Neural cell (in vitro differentiated cells): ENCODE data around the gene SHOC1. TPM values are rescaled to one million over a fixed set of nuclear protein-coding genes. Genes with fewer than 3 reads are reported as not detected.

Experiments
- polyA plus RNA-seq: library from polyadenylated mRNA; depleted of rRNA; stranded (reverse); fragments of >200 nt; gene quantifications from 2 replicates; pipeline ENCODE4 v1.2.3, GENCODE V29; 2014
- small RNA-seq, 3 experiments: library from RNA; depleted of rRNA; stranded (forward); fragments of <200 nt; gene quantifications; one replicate each; pipeline ENCODE3, GENCODE V24; 2012

The SHOC1 gene
- polyA plus RNA-seq, 1 donor from 2014 or later: not detected

Small RNA genes within 50 kb of the gene (small RNA-seq; reads per million reads assigned to genes)
- 0 reads per million in 3 experiments for gene RNU6-1013P

Other genes with a start within 250 kb of the SHOC1 start
- 3.1 and 6.6 TPM in 2 replicates for gene PTGR1, start 195.3 kb downstream of the SHOC1 start, polyA plus RNA-seq
- 16.8 and 20.0 TPM in 2 replicates for gene DNAJC25, start 163.6 kb downstream of the SHOC1 start, polyA plus RNA-seq
- 66.1 and 69.6 TPM in 2 replicates for gene GNG10, start 133.3 kb downstream of the SHOC1 start, polyA plus RNA-seq
- gene UGCG, start 101.9 kb upstream of the SHOC1 start, polyA plus RNA-seq: 83.2 and 93.6 TPM in 2 replicates